Measurements from ENCODE around the gene YPEL2.

The YPEL2 gene

GRCh38 chr17:59338498-59338897, 7.0 kb downstream of the YPEL2 start:
- Histone ChIP-seq H3K4me3 (ENCODE audit: low read depth, low read length) (no peak overlapping the region), H3K36me3 (ENCODE audit: control insufficient read depth in 2 of 2, insufficient read depth in 1 of 2, low read length in 2 of 2) (no peaks in the 10 kb centered on the region), H3K4me1 (ENCODE audit: control insufficient read depth, insufficient read depth, low read length) (no peaks in the 10 kb centered on the region; the same call in 1 of the 2 replicates), H3K9me3 (ENCODE audit: control insufficient read depth, insufficient read depth, low read depth, low read length) (no peaks in the 10 kb centered on the region), H3K27ac (ENCODE audit: extremely low read depth, low read depth, low read length) (no peak overlapping the region)
- no peak for TF ChIP-seq ZNF37A (tag by site-specific recombination; IDR thresholded peaks at IDR 0.05)
- TF ChIP-seq ZBTB21 (tag by site-specific recombination; IDR thresholded peaks at IDR 0.05) = no peak
- no peak for TF ChIP-seq HOXA7 (CRISPR knock-in tag; IDR thresholded peaks at IDR 0.05; ENCODE audit: borderline replicate concordance)
- TF ChIP-seq ZNF777 (tag by site-specific recombination; IDR thresholded peaks at IDR 0.05; ENCODE audit: borderline replicate concordance) = no peak
- no peak for TF ChIP-seq ZNF521 (tag by site-specific recombination; IDR thresholded peaks at IDR 0.05)
- no peak for TF ChIP-seq PRDM4 (tag by site-specific recombination; IDR thresholded peaks at IDR 0.05)
- TF ChIP-seq ZNF658 (tag by site-specific recombination; IDR thresholded peaks at IDR 0.05) = no peak
- TF ChIP-seq ZEB2 (tag by site-specific recombination; IDR thresholded peaks at IDR 0.05) = no peak
- TF ChIP-seq ZNF600 (tag by site-specific recombination; IDR thresholded peaks at IDR 0.05) = no peak
- TF ChIP-seq ZNF324 (tag by site-specific recombination; IDR thresholded peaks at IDR 0.05) = no peak
- TF ChIP-seq KLF17 (tag by site-specific recombination; IDR thresholded peaks at IDR 0.05) = no peak
- no peak for TF ChIP-seq ZNF26 (tag by site-specific recombination; IDR thresholded peaks at IDR 0.05)
- TF ChIP-seq AEBP2 (tag by site-specific recombination; IDR thresholded peaks at IDR 0.05; ENCODE audit: borderline replicate concordance) = no peak
- TF ChIP-seq ZNF341 (tag by site-specific recombination; IDR thresholded peaks at IDR 0.05; ENCODE audit: low read depth) = no peak
- TF ChIP-seq ZSCAN23 (tag by site-specific recombination; IDR thresholded peaks at IDR 0.05) = no peak
- TF ChIP-seq ZNF843 (tag by site-specific recombination; IDR thresholded peaks at IDR 0.05) = no peak
- no peak for TF ChIP-seq ZNF670 (tag by site-specific recombination; IDR thresholded peaks at IDR 0.05; ENCODE audit: low read depth)
- no peak for TF ChIP-seq ZNF621 (tag by site-specific recombination; IDR thresholded peaks at IDR 0.05)
- no peak for TF ChIP-seq MEIS1 (CRISPR knock-in tag; IDR thresholded peaks at IDR 0.05; ENCODE audit: borderline replicate concordance)
- ChIA-PET CTCF (interaction anchor here (0.5 to 1.7 kb wide), 3 partner anchors 9 to 106 kb away, joined by 3 to 8 read pairs (median 5); no protein-coding TSS in a partner anchor), POLR2A (no interaction called here)

GRCh38 chr17:59341922-59342321, 10.5 kb downstream of the YPEL2 start:
- no peak overlapping the region for H3K4me3 ChIP-seq (ENCODE audit: low read depth, low read length)
- POLR2A ChIA-PET = no interaction called here
- no peak for TF ChIP-seq TCF7L2 (IDR thresholded peaks at IDR 0.05; ENCODE audit: borderline replicate concordance, low read depth, low read length)
- no peak for TF ChIP-seq ZNF416 (tag by site-specific recombination; IDR thresholded peaks at IDR 0.05)
- no peak for TF ChIP-seq ZBTB48 (tag by site-specific recombination; IDR thresholded peaks at IDR 0.05)
- TF ChIP-seq ZSCAN23 (tag by site-specific recombination; IDR thresholded peaks at IDR 0.05) = no peak
- no peak for TF ChIP-seq ZNF548 (tag by site-specific recombination; IDR thresholded peaks at IDR 0.05)
- TF ChIP-seq OVOL3 (tag by site-specific recombination; IDR thresholded peaks at IDR 0.05) = no peak
- no peak for TF ChIP-seq SP7 (tag by site-specific recombination; IDR thresholded peaks at IDR 0.05)
- no peak for TF ChIP-seq ZNF701 (tag by site-specific recombination; IDR thresholded peaks at IDR 0.05)
- no peak for TF ChIP-seq ZNF596 (tag by site-specific recombination; IDR thresholded peaks at IDR 0.05)
- no peak for TF ChIP-seq ZBTB20 (tag by site-specific recombination; IDR thresholded peaks at IDR 0.05)
- TF ChIP-seq ZNF664 (tag by site-specific recombination; IDR thresholded peaks at IDR 0.05) = no peak
- no peak for TF ChIP-seq ZBTB21 (tag by site-specific recombination; IDR thresholded peaks at IDR 0.05)
- TF ChIP-seq ZNF239 (tag by site-specific recombination; IDR thresholded peaks at IDR 0.05) = no peak
- no peak for TF ChIP-seq ZNF2 (tag by site-specific recombination; IDR thresholded peaks at IDR 0.05)
- no peak for TF ChIP-seq ZNF660 (tag by site-specific recombination; IDR thresholded peaks at IDR 0.05)
- TF ChIP-seq ZFP37 (tag by site-specific recombination; IDR thresholded peaks at IDR 0.05) = no peak
- no peaks in the 10 kb centered on the region for H3K4me1 ChIP-seq (ENCODE audit: control insufficient read depth, insufficient read depth, low read length)
- no peaks in the 10 kb centered on the region for H3K36me3 ChIP-seq (ENCODE audit: control insufficient read depth in 2 of 2, insufficient read depth in 1 of 2, low read length in 2 of 2)
- CTCF ChIA-PET = interaction anchor here (0.7 kb wide), 1 partner anchor 29 kb away, joined by 3 read pairs; no protein-coding TSS in a partner anchor
- no peak overlapping the region for H3K27ac ChIP-seq (ENCODE audit: extremely low read depth, low read depth, low read length)
- no peaks in the 10 kb centered on the region for H3K9me3 ChIP-seq (ENCODE audit: control insufficient read depth, insufficient read depth, low read depth, low read length)

Data from HEK293 (cell line).